ENCODE results near the gene PDE7B. TPM values are rescaled to one million over a fixed set of nuclear protein-coding genes. Genes with fewer than 3 reads are reported as not detected.

Gene PDE7B
- total and polyA plus RNA-seq, 2 of the 8 experiments (the other 6 are each of a cell fraction or from before 2014, with no cell fraction given), result not detected

GRCh38 chr6:135996668-135997067, 145.2 kb downstream of the PDE7B start:
- H3K4ac ChIP-seq (replicated peaks; ENCODE audit: insufficient read length, low read depth, low read length), result no peak overlapping the region
- H3K4me2 ChIP-seq (ENCODE audit: insufficient read depth in 1 of 2, low read depth in 2 of 2, low read length in 2 of 2), result no peak overlapping the region
- DNase-seq (ENCODE audit: low read depth in 1 of 2, low spot score in 2 of 2) (no peak), FAIRE-seq (no peak)
- no peaks in the 10 kb centered on the region for H4K20me1 ChIP-seq (replicated peaks in 1 of 2; ENCODE audit: control insufficient read depth in 1 of 2, insufficient read depth in 2 of 2, low read length in 2 of 2)
- no peaks in the 10 kb centered on the region for H3K27me3 ChIP-seq (replicated peaks in 1 of 4; ENCODE audit: control insufficient read depth in 3 of 4, extremely low read depth in 1 of 4, insufficient read depth in 3 of 4, low read length in 3 of 4)
- no peak overlapping the region for H2BK5ac ChIP-seq (ENCODE audit: low read depth, low read length)
- ChIA-PET POLR2A (ENCODE audit: partially characterized antibody) (no interaction called here), CTCF (ENCODE audit: partially characterized antibody) (no interaction called here)
- no peak overlapping the region for H3K9ac ChIP-seq (replicated peaks in 1 of 4; ENCODE audit: extremely low read depth in 1 of 4, low read depth in 3 of 4, low read length in 3 of 4)
- H2AFZ ChIP-seq (ENCODE audit: low read length), result no peak overlapping the region
- H3K9me3 ChIP-seq (ENCODE audit: insufficient read depth in 2 of 2, low read depth in 1 of 2, low read length in 1 of 2), result peaks cover 6 to 8% of the 10 kb centered on the region in 2 experiments; a peak in 2 of 4 replicates
- no peak overlapping the region for H2BK15ac ChIP-seq (ENCODE audit: low read length)
- no peak overlapping the region for H3K4me3 ChIP-seq (ENCODE audit: extremely low read depth in 1 of 4, insufficient read depth in 2 of 4, low read depth in 3 of 4, low read length in 4 of 4)
- no peak overlapping the region for H4K5ac ChIP-seq (ENCODE audit: insufficient read length, low read depth, low read length)
- H3K79me1 ChIP-seq (ENCODE audit: low read depth, low read length), result no peaks in the 10 kb centered on the region
- no peak overlapping the region for H2BK12ac ChIP-seq (ENCODE audit: low read depth, low read length)
- H3K23me2 ChIP-seq (ENCODE audit: low read depth, low read length), result no peaks in the 10 kb centered on the region
- no peak overlapping the region for H3K14ac ChIP-seq (ENCODE audit: insufficient read length)
- no peak overlapping the region for H3K18ac ChIP-seq (ENCODE audit: extremely low read depth, low read length)
- no peak overlapping the region for H4K91ac ChIP-seq (replicated peaks; ENCODE audit: insufficient read length, low read length)
- H2AK5ac ChIP-seq (ENCODE audit: low read depth, low read length), result no peak overlapping the region
- no peak overlapping the region for H2BK20ac ChIP-seq (ENCODE audit: low read length)
- H3K56ac ChIP-seq (replicated peaks; ENCODE audit: insufficient read length, low read depth, low read length), result no peak overlapping the region
- no peaks in the 10 kb centered on the region for H3K79me2 ChIP-seq (ENCODE audit: control insufficient read depth in 1 of 2, insufficient read depth in 2 of 2, low read length in 2 of 2)
- no peaks in the 10 kb centered on the region for H3K36me3 ChIP-seq (ENCODE audit: control insufficient read depth in 2 of 4, insufficient read depth in 4 of 4, low read length in 3 of 4)
- WGBS, 2 experiments (ENCODE audit: extremely low coverage in 1 of 2, insufficient coverage in 1 of 2, insufficient read length in 1 of 2, insufficient replicate concordance in 2 of 2, low coverage in 1 of 2, low lambda C conversion rate in 2 of 2, missing lambda C conversion rate in 1 of 2), result 94% methylated on average over 2 of the region's 2 CpGs; no CpG with 5 or more reads in 1 of the 2 experiments
- no peaks in the 10 kb centered on the region for H3K4me1 ChIP-seq (replicated peaks in 1 of 4; ENCODE audit: control insufficient read depth in 3 of 4, insufficient read depth in 4 of 4, low read length in 3 of 4)
- H3K27ac ChIP-seq (ENCODE audit: low read depth, low read length), result no peak overlapping the region
- H2BK120ac ChIP-seq (replicated peaks; ENCODE audit: low read depth, low read length), result no peak overlapping the region
- no peak overlapping the region for H3K23ac ChIP-seq (ENCODE audit: insufficient read length)
- no peak overlapping the region for H4K8ac ChIP-seq (ENCODE audit: extremely low read depth, insufficient read depth, low read length)
- TF ChIP-seq CHD1 (IDR thresholded peaks at IDR 0.05; ENCODE audit: low read depth, low read length) (no peak), CBX5 (IDR thresholded peaks at IDR 0.05; ENCODE audit: low read depth, low read length) (no peak), EGR1 (IDR thresholded peaks at IDR 0.05; ENCODE audit: borderline replicate concordance, low read depth, low read length) (no peak), ATF3 (IDR thresholded peaks at IDR 0.05; ENCODE audit: insufficient read depth, low read depth, low read length) (no peak), SP1 (IDR thresholded peaks at IDR 0.05; ENCODE audit: low read depth, low read length) (no peak), PHF8 (conservative IDR thresholded peaks at IDR 0.05; ENCODE audit: low read depth, low read length) (no peak), CBX8 (IDR thresholded peaks at IDR 0.05; ENCODE audit: borderline replicate concordance, low read depth, low read length) (no peak), POLR2A (IDR thresholded peaks at IDR 0.05; ENCODE audit: control extremely low read depth in 1 of 2, low read depth in 2 of 2, low read length in 2 of 2) (no peak), KDM1A (IDR thresholded peaks at IDR 0.05; ENCODE audit: borderline replicate concordance, low read length) (no peak), CREB1 (IDR thresholded peaks at IDR 0.05) (no peak), SIN3A (conservative IDR thresholded peaks at IDR 0.05 in 1 of 2, IDR thresholded peaks at IDR 0.05 in 1 of 2; ENCODE audit: low read depth in 1 of 2, low read length in 2 of 2) (no peak), ZNF274 (IDR thresholded peaks at IDR 0.05; ENCODE audit: borderline replicate concordance, extremely low read depth, low read length) (no peak), ATF2 (IDR thresholded peaks at IDR 0.05; ENCODE audit: low read length) (no peak), CHD2 (IDR thresholded peaks at IDR 0.05; ENCODE audit: low read length) (no peak)

Measured in H1 (cell line).